ENCODE results near the gene SEPTIN8. TPM values are rescaled to one million over a fixed set of nuclear protein-coding genes. Genes with fewer than 3 reads are reported as not detected.

SEPTIN8 gene
- total RNA-seq, 2 experiments from 2014 or later = 18.6 to 19.9 TPM

- no peak overlapping the region for H3K4me3 Mint-ChIP-seq
- peaks cover 30% of the 10 kb centered on the region for H3K27me3 Mint-ChIP-seq
- ATAC-seq (peak; percentile 86), DNase-seq (peak; percentile 96)
- H3K9me3 Mint-ChIP-seq (ENCODE audit: low read depth) = no peaks in the 10 kb centered on the region
- POLR2A ChIA-PET = no interaction called here
- H3K27ac Mint-ChIP-seq = no peak overlapping the region
- H3K4me1 Mint-ChIP-seq = peaks cover 12% of the 10 kb centered on the region
- intact Hi-C loops (cut with DNase I, micrococcal nuclease) = loop anchor here (1.0 to 5.0 kb wide), 10 partner anchors 73 to 435 kb away; partner anchors contain the start of genes CCNI2 (in 2 of the 2) and KIF3A (in 1 of the 2)
- CTCF ChIA-PET = interaction anchor here (0.6 to 4.4 kb wide), 52 partner anchors 9 to 1436 kb away, joined by 3 to 50 read pairs (median 4); partner anchors contain the start of genes CCNI2, KIF3A and SHROOM1
- H3K36me3 Mint-ChIP-seq (ENCODE audit: low read depth) = no peaks in the 10 kb centered on the region
These were observed 43.2 kb upstream of the SEPTIN8 start for GRCh38 chr5:132820162-132820754.

- H3K4me3 Mint-ChIP-seq = no peak overlapping the region
- ChIA-PET POLR2A (interaction anchor here (0.7 kb wide), 1 partner anchor 46 kb away, joined by 5 read pairs; no protein-coding TSS in a partner anchor), CTCF (interaction anchor here (0.5 to 4.4 kb wide), 43 partner anchors 9 to 1435 kb away, joined by 3 to 50 read pairs (median 4); partner anchors contain the start of genes CCNI2, KIF3A and SHROOM1)
- H3K27me3 Mint-ChIP-seq = peaks cover 26% of the 10 kb centered on the region
- H3K9me3 Mint-ChIP-seq (ENCODE audit: low read depth) = no peaks in the 10 kb centered on the region
- DNase-seq (peak; percentile 34), ATAC-seq (no peak)
- intact Hi-C loops (cut with DNase I, micrococcal nuclease) = no loop called here
- H3K36me3 Mint-ChIP-seq (ENCODE audit: low read depth) = no peaks in the 10 kb centered on the region
- peaks cover 12% of the 10 kb centered on the region for H3K4me1 Mint-ChIP-seq
- no peak overlapping the region for H3K27ac Mint-ChIP-seq
These were observed 42.4 kb upstream of the SEPTIN8 start for GRCh38 chr5:132819468-132819867.

GRCh38 chr5:132817011-132817410 lies 40.0 kb upstream of the SEPTIN8 start:
- POLR2A ChIA-PET = no interaction called here
- intact Hi-C loops (cut with DNase I, micrococcal nuclease) = no loop called here
- peaks cover 28% of the 10 kb centered on the region for H3K27me3 Mint-ChIP-seq

GRCh38 chr5:132816554-132816953 lies 39.5 kb upstream of the SEPTIN8 start:
- intact Hi-C loops (cut with DNase I, micrococcal nuclease) = no loop called here
- DNase-seq = no peak
- peaks cover 16% of the 10 kb centered on the region for H3K4me1 Mint-ChIP-seq
- H3K4me3 Mint-ChIP-seq = no peak overlapping the region
- H3K36me3 Mint-ChIP-seq (ENCODE audit: low read depth) = no peaks in the 10 kb centered on the region
- H3K27me3 Mint-ChIP-seq = peaks cover 31% of the 10 kb centered on the region
- no peak overlapping the region for H3K27ac Mint-ChIP-seq
- ATAC-seq = no peak
- CTCF ChIA-PET = interaction anchor here (1.2 to 1.3 kb wide), 2 partner anchors 18 to 310 kb away, joined by 3 read pairs; no protein-coding TSS in a partner anchor
- no peaks in the 10 kb centered on the region for H3K9me3 Mint-ChIP-seq (ENCODE audit: low read depth)
- POLR2A ChIA-PET = no interaction called here

More at GRCh38 chr5:132817011-132817410, 40.0 kb upstream of the SEPTIN8 start:
- CTCF ChIA-PET = interaction anchor here (0.5 to 4.1 kb wide), 5 partner anchors 9 to 311 kb away, joined by 3 to 38 read pairs (median 3); no protein-coding TSS in a partner anchor
- no peaks in the 10 kb centered on the region for H3K9me3 Mint-ChIP-seq (ENCODE audit: low read depth)
- no peak for ATAC-seq
- H3K27ac Mint-ChIP-seq = no peak overlapping the region
- peaks cover 16% of the 10 kb centered on the region for H3K4me1 Mint-ChIP-seq
- no peaks in the 10 kb centered on the region for H3K36me3 Mint-ChIP-seq (ENCODE audit: low read depth)
- H3K4me3 Mint-ChIP-seq = no peak overlapping the region
- DNase-seq = no peak

GRCh38 chr5:132816083-132816482 lies 39.0 kb upstream of the SEPTIN8 start:
- ATAC-seq = no peak
- intact Hi-C loops (cut with DNase I, micrococcal nuclease) = no loop called here
- no peak for DNase-seq
- H3K36me3 Mint-ChIP-seq (ENCODE audit: low read depth) = no peaks in the 10 kb centered on the region
- no peak overlapping the region for H3K27ac Mint-ChIP-seq
- H3K4me1 Mint-ChIP-seq = peaks cover 16% of the 10 kb centered on the region
- peaks cover 36% of the 10 kb centered on the region for H3K27me3 Mint-ChIP-seq
- no peak overlapping the region for H3K4me3 Mint-ChIP-seq
- CTCF ChIA-PET = interaction anchor here (1.2 kb wide), 1 partner anchor 62 kb away, joined by 4 read pairs; no protein-coding TSS in a partner anchor
- no peaks in the 10 kb centered on the region for H3K9me3 Mint-ChIP-seq (ENCODE audit: low read depth)
- POLR2A ChIA-PET = no interaction called here

GRCh38 chr5:132815454-132815853 lies 38.4 kb upstream of the SEPTIN8 start:
- CTCF ChIA-PET = interaction anchor here (0.5 to 1.2 kb wide), 7 partner anchors 9 to 403 kb away, joined by 3 to 4 read pairs (median 4); no protein-coding TSS in a partner anchor
- intact Hi-C loops (cut with DNase I, micrococcal nuclease) = no loop called here
- no peak for ATAC-seq
- POLR2A ChIA-PET = no interaction called here
- H3K27me3 Mint-ChIP-seq = peaks cover 39% of the 10 kb centered on the region
- no peaks in the 10 kb centered on the region for H3K36me3 Mint-ChIP-seq (ENCODE audit: low read depth)
- H3K27ac Mint-ChIP-seq = no peak overlapping the region
- no peak for DNase-seq
- H3K4me3 Mint-ChIP-seq = no peak overlapping the region
- peaks cover 16% of the 10 kb centered on the region for H3K4me1 Mint-ChIP-seq
- H3K9me3 Mint-ChIP-seq (ENCODE audit: low read depth) = no peaks in the 10 kb centered on the region

- H3K4me3 Mint-ChIP-seq = no peak overlapping the region
- H3K27ac Mint-ChIP-seq = no peak overlapping the region
- CTCF ChIA-PET = interaction anchor here (0.5 to 1.2 kb wide), 6 partner anchors 10 to 311 kb away, joined by 3 to 4 read pairs (median 4); no protein-coding TSS in a partner anchor
- H3K27me3 Mint-ChIP-seq = peaks cover 40% of the 10 kb centered on the region
- POLR2A ChIA-PET = no interaction called here
- H3K9me3 Mint-ChIP-seq (ENCODE audit: low read depth) = no peaks in the 10 kb centered on the region
- peaks cover 11% of the 10 kb centered on the region for H3K4me1 Mint-ChIP-seq
- intact Hi-C loops (cut with DNase I, micrococcal nuclease) = no loop called here
- no peaks in the 10 kb centered on the region for H3K36me3 Mint-ChIP-seq (ENCODE audit: low read depth)
- no peak for ATAC-seq
- DNase-seq = no peak
These were observed 37.7 kb upstream of the SEPTIN8 start for GRCh38 chr5:132814503-132815294.

- Mint-ChIP-seq H3K27me3 (peaks cover 41% of the 10 kb centered on the region), H3K27ac (no peak overlapping the region), H3K9me3 (ENCODE audit: low read depth) (no peaks in the 10 kb centered on the region), H3K36me3 (ENCODE audit: low read depth) (no peaks in the 10 kb centered on the region), H3K4me1 (peaks cover 6% of the 10 kb centered on the region), H3K4me3 (no peak overlapping the region)
- intact Hi-C loops (cut with DNase I, micrococcal nuclease) = no loop called here
- ChIA-PET CTCF (interaction anchor here (0.6 to 0.9 kb wide), 4 partner anchors 12 to 423 kb away, joined by 3 to 4 read pairs (median 3); no protein-coding TSS in a partner anchor), POLR2A (interaction anchor here (0.7 to 1.1 kb wide), 2 partner anchors 15 to 172 kb away, joined by 3 read pairs; no protein-coding TSS in a partner anchor)
- ATAC-seq (peak; percentile 60), DNase-seq (peak; percentile 58)
These were observed 36.8 kb upstream of the SEPTIN8 start for GRCh38 chr5:132813599-132814502.

- DNase-seq (no peak), ATAC-seq (no peak)
- peaks cover 43% of the 10 kb centered on the region for H3K27me3 Mint-ChIP-seq
- no peaks in the 10 kb centered on the region for H3K9me3 Mint-ChIP-seq (ENCODE audit: low read depth)
- CTCF ChIA-PET = interaction anchor here (0.6 to 0.9 kb wide), 3 partner anchors 13 to 422 kb away, joined by 3 to 4 read pairs (median 3); no protein-coding TSS in a partner anchor
- intact Hi-C loops (cut with DNase I, micrococcal nuclease) = no loop called here
- POLR2A ChIA-PET = interaction anchor here (0.6 to 1.1 kb wide), 3 partner anchors 14 to 172 kb away, joined by 3 to 4 read pairs (median 3); partner anchors contain the start of genes GDF9 and UQCRQ
- H3K27ac Mint-ChIP-seq = no peak within 1 kb of the TSS
- peaks cover 6% of the 10 kb centered on the region for H3K4me1 Mint-ChIP-seq
- H3K4me3 Mint-ChIP-seq = peak within 1 kb of the TSS; percentile 61
- H3K36me3 Mint-ChIP-seq (ENCODE audit: low read depth) = no peaks in the 10 kb centered on the region
These were observed 36.0 kb upstream of the SEPTIN8 start, which contains the start of gene SOWAHA for GRCh38 chr5:132812781-132813598. SOWAHA (plus strand) TSS chr5:132813302; CDS start chr5:132813622, 320 bp downstream.
